OCI-LY3 (cell line): ENCODE results near the gene KRT6B.

Source experiments
- H2AFZ ChIP-seq: fragments of 200-600, 300-600 bp; shearing (Covaris generic); 2 replicates; pipeline ENCODE4 v1.6.0; 2014; ENCODE audit warnings: antibody characterized with exemption, low read depth, low read length
- H3K27ac ChIP-seq: fragments of 200-600, 300-600 bp; sonication (generic); 2 replicates; pipeline ENCODE4 v1.5.1; 2014; ENCODE audit warnings: mild to moderate bottlenecking, low read length, moderate library complexity, mixed read lengths
- H3K27me3 ChIP-seq: fragments of 200-600, 300-600 bp; sonication (generic); 2 replicates; pipeline ENCODE4 v1.6.1; 2014; ENCODE audit warnings: low read depth, low read length, mixed read lengths
- H3K36me3 ChIP-seq: fragments of 200-600, 300-600 bp; sonication (generic); replicated peaks from 2 replicates; pipeline ENCODE3; 2014; ENCODE audit warnings: low read depth, low read length, mixed read lengths
- H3K4me1 ChIP-seq: fragments of 300-600, 200-600 bp; sonication (generic); 2 replicates; pipeline ENCODE4 v1.6.1; 2014; ENCODE audit warnings: low read length, mixed read lengths
- H3K4me2 ChIP-seq: fragments of 200-600, 300-600 bp; sonication (generic); 2 replicates; pipeline ENCODE4 v1.6.1; 2014; ENCODE audit warnings: low read length, mixed read lengths
- H3K4me3 ChIP-seq: fragments of 300-600, 200-600 bp; sonication (generic); 2 replicates; pipeline ENCODE4 v1.5.1; 2014; ENCODE audit warnings: antibody characterized with exemption, mild to moderate bottlenecking, low read length, moderate library complexity
- H3K79me2 ChIP-seq: fragments of 300-600, 200-600 bp; shearing (Covaris generic); 2 replicates; pipeline ENCODE4 v1.6.1; 2014; ENCODE audit warnings: mild to moderate bottlenecking, low read length, mixed read lengths
- H3K9ac ChIP-seq: fragments of 300-600, 200-600 bp; shearing (Covaris generic); 2 replicates; pipeline ENCODE4 v1.6.0; 2014; ENCODE audit warnings: mild to moderate bottlenecking, low read length, moderate library complexity
- H3K9me3 ChIP-seq: fragments of 200-600, 300-600 bp; shearing (Covaris generic); 2 replicates; pipeline ENCODE4 v1.6.1; 2014; ENCODE audit warnings: low read length, mixed read lengths; ENCODE audit not compliant: insufficient read depth
- H4K20me1 ChIP-seq: fragments of 200-600, 300-600 bp; sonication (generic); 2 replicates; pipeline ENCODE4 v1.6.1; 2016; ENCODE audit warnings: low read length, mixed read lengths; ENCODE audit not compliant: insufficient read depth
- EZH2phosphoT487 ChIP-seq: fragments of 200-600 bp; shearing (Covaris generic); IDR thresholded peaks from 2 replicates; pipeline ENCODE4 v1.6.1; 2018; ENCODE audit warnings: antibody characterized with exemption, mixed run types, low read depth
- TF ChIP-seq, protein P1 (sequence below): fragments of 200-600, 300-600 bp; sonication (generic); IDR thresholded peaks from 2 replicates; pipeline ENCODE4 v1.5.1; 2014; ENCODE audit warnings: antibody characterized with exemption, low read length, low read depth

The KRT6B gene

DNA sequence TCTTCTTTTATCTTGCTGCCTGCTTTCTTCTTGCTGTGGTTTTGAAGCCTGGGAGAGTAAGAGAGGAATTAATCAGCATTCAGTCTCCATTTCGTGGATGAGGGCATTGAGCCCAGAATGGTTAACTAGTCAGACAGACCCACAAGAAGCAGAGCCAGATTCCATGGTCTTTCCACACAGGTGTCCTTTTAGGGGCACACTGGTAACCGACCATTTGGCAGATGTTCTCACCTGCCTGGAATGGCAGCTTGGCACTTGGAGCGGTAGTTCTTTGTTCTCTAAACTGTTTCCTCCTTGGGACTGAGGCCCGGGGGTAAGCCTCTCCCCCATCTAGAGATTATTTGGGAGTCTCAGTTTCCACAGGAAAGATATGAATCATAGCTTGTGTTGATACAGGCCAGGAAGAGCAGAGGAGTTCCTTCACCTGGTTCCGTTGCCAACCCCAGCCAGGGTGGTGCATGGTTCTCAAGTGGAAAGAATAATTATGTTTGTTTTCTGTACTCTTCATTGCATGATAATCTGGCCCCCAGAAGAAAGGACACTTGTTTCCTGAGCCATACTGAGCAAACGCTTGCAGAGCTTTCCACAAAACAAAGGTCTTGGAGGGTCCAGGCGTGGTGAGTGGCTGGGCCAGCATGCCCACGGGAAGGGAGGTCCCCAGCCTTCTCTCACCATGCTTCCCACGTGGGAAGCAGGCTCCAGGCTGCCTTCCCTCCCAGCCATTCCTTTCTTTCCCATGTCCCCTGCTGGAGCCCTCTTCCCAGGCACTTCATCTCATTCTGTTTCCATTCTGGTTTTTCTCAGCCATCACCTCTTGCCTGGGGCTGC is 15.7 kb downstream of the KRT6B start:
- H3K9ac ChIP-seq: no peak overlapping the region
- peaks cover 37% of the 10 kb centered on the region for H3K27me3 ChIP-seq
- TF ChIP-seq EZH2phosphoT487: no peak
- TF ChIP-seq, protein P1, sequence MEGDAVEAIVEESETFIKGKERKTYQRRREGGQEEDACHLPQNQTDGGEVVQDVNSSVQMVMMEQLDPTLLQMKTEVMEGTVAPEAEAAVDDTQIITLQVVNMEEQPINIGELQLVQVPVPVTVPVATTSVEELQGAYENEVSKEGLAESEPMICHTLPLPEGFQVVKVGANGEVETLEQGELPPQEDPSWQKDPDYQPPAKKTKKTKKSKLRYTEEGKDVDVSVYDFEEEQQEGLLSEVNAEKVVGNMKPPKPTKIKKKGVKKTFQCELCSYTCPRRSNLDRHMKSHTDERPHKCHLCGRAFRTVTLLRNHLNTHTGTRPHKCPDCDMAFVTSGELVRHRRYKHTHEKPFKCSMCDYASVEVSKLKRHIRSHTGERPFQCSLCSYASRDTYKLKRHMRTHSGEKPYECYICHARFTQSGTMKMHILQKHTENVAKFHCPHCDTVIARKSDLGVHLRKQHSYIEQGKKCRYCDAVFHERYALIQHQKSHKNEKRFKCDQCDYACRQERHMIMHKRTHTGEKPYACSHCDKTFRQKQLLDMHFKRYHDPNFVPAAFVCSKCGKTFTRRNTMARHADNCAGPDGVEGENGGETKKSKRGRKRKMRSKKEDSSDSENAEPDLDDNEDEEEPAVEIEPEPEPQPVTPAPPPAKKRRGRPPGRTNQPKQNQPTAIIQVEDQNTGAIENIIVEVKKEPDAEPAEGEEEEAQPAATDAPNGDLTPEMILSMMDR: no peak
- no peak overlapping the region for H3K4me3 ChIP-seq
- no peaks in the 10 kb centered on the region for H4K20me1 ChIP-seq
- H2AFZ ChIP-seq: no peak overlapping the region
- H3K36me3 ChIP-seq: no peaks in the 10 kb centered on the region
- no peaks in the 10 kb centered on the region for H3K79me2 ChIP-seq
- H3K27ac ChIP-seq: no peak overlapping the region
- H3K4me2 ChIP-seq: no peak overlapping the region
- H3K9me3 ChIP-seq: no peaks in the 10 kb centered on the region
- peaks cover 4% of the 10 kb centered on the region for H3K4me1 ChIP-seq

DNA sequence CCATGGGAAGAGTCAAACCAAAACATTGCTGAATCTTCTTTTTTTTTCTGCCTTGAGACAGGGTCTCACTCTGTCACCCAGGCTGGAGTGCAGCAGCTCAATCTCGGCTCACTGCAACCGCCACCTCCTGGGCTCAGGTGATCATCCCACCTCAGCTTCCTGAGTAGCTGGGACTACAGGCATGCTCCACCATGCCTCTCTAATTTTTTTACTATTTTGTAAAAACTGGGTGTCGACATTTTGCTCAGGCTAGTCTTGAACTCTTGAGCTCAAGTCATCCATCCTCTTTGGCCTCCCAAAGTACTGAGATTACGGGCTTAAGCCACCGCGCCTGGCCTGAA is 16.3 kb downstream of the KRT6B start:
- Histone ChIP-seq H3K27me3 (peaks cover 43% of the 10 kb centered on the region), H4K20me1 (no peaks in the 10 kb centered on the region), H3K4me1 (no peaks in the 10 kb centered on the region), H2AFZ (no peak overlapping the region), H3K9me3 (no peaks in the 10 kb centered on the region), H3K9ac (no peak overlapping the region), H3K4me3 (no peak overlapping the region), H3K4me2 (no peak overlapping the region), H3K27ac (no peak overlapping the region), H3K36me3 (no peaks in the 10 kb centered on the region), H3K79me2 (no peaks in the 10 kb centered on the region)
- TF ChIP-seq, protein P1: no peak
- no peak for TF ChIP-seq EZH2phosphoT487

DNA sequence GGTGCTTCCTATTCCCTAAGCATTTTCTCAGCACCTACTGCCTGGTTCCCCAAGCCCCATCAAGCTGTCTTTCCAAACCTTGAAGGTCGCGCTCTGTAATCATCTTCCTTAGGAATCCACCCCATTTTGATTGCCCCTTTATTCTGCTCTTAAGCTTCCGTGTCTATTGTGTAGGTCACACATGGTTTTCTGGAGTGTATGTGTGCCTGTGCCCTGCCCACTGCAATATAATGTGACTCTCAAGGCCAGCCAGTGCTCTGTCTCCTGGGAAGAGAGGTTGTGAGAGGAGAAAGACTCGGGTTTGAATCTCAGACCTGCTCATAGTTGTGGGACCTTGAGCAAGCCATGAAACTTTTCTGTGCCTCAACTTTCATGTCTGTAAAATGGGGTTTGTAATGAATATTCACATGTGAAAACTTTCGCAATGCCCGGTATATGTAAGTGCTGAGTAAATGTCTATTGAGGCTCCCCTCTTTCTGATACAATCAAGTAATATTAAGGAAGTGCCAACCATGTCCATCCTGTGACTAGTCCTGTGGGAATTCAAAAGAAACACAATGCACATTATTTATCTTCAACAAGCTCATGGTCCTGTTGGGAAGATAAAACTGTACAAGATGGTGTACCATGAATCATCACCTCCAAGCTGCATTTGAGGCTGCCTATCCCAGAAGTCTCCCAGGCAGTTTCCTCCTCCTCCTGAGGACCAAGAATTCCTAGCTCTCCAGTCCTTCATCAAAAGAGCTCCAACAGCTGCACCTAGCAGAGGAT is 17.0 kb downstream of the KRT6B start:
- peaks cover 49% of the 10 kb centered on the region for H3K27me3 ChIP-seq

More for the DNA sequence above, 17.0 kb downstream of the KRT6B start:
- H2AFZ ChIP-seq: no peak overlapping the region
- no peak overlapping the region for H3K4me3 ChIP-seq
- no peak for TF ChIP-seq EZH2phosphoT487
- TF ChIP-seq, protein P1: no peak
- H3K4me1 ChIP-seq: no peaks in the 10 kb centered on the region
- no peaks in the 10 kb centered on the region for H3K79me2 ChIP-seq
- no peaks in the 10 kb centered on the region for H3K36me3 ChIP-seq
- H3K4me2 ChIP-seq: no peak overlapping the region
- H3K9me3 ChIP-seq: no peaks in the 10 kb centered on the region
- no peaks in the 10 kb centered on the region for H4K20me1 ChIP-seq
- H3K27ac ChIP-seq: no peak overlapping the region
- no peak overlapping the region for H3K9ac ChIP-seq
